ENCODE data around the gene ALDH3B2. TPM values are rescaled to one million over a fixed set of nuclear protein-coding genes. Genes with fewer than 3 reads are reported as not detected.
"Not testable (repeated sequence)": the region's sequence is repeated elsewhere in the genome, so short reads cannot be mapped to it uniquely, and the experiment has no call there.

ALDH3B2 gene
- not detected in 2 replicates for total RNA-seq

- no peak for DNase-seq (ENCODE audit: low read depth in 2 of 2)
Observed at GRCh38 chr11:67674442-67674871, at the start of gene ALDH3B2. Gene ALDH3B2 (minus strand): TSS chr11:67674623. CDS start chr11:67666935, 7,688 bp downstream.

GRCh38 chr11:67723036-67723435, 48.6 kb upstream of the ALDH3B2 start:
- DNase-seq (ENCODE audit: low read depth in 2 of 2) = not testable (repeated sequence)

GRCh38 chr11:67716226-67716625, 41.8 kb upstream of the ALDH3B2 start:
- not testable (repeated sequence) for DNase-seq (ENCODE audit: low read depth in 2 of 2)

- not testable (repeated sequence) for DNase-seq (ENCODE audit: low read depth in 2 of 2)
Observed at GRCh38 chr11:67715801-67716200, 41.4 kb upstream of the ALDH3B2 start.

- DNase-seq (ENCODE audit: low read depth in 2 of 2) = not testable (repeated sequence)
Observed at GRCh38 chr11:67713892-67714509, 39.6 kb upstream of the ALDH3B2 start.

GRCh38 chr11:67711676-67712075, 37.3 kb upstream of the ALDH3B2 start:
- DNase-seq (ENCODE audit: low read depth in 2 of 2) = not testable (repeated sequence)

- not testable (repeated sequence) for DNase-seq (ENCODE audit: low read depth in 2 of 2)
Observed at GRCh38 chr11:67711212-67711611, 36.8 kb upstream of the ALDH3B2 start.

GRCh38 chr11:67709806-67710205, 35.4 kb upstream of the ALDH3B2 start:
- not testable (repeated sequence) for DNase-seq (ENCODE audit: low read depth in 2 of 2)

- no peak for DNase-seq (ENCODE audit: low read depth in 2 of 2)
Observed at GRCh38 chr11:67705264-67705663, 30.8 kb upstream of the ALDH3B2 start.

GRCh38 chr11:67704524-67704923, 30.1 kb upstream of the ALDH3B2 start:
- DNase-seq (ENCODE audit: low read depth in 2 of 2) = no peak

- not testable (repeated sequence) for DNase-seq (ENCODE audit: low read depth in 2 of 2)
Observed at GRCh38 chr11:67703709-67704108, 29.3 kb upstream of the ALDH3B2 start.

- no peak for DNase-seq (ENCODE audit: low read depth in 2 of 2)
Observed at GRCh38 chr11:67700548-67701262, 26.3 kb upstream of the ALDH3B2 start.

GRCh38 chr11:67700141-67700540, 25.7 kb upstream of the ALDH3B2 start:
- no peak for DNase-seq (ENCODE audit: low read depth in 2 of 2)

- peak; percentile 39 to 40 for DNase-seq (ENCODE audit: low read depth in 2 of 2)
Observed at GRCh38 chr11:67699521-67699920, 25.1 kb upstream of the ALDH3B2 start.

- no peak for DNase-seq (ENCODE audit: low read depth in 2 of 2)
Observed at GRCh38 chr11:67698247-67698646, 23.8 kb upstream of the ALDH3B2 start.

GRCh38 chr11:67697846-67698245, 23.4 kb upstream of the ALDH3B2 start:
- DNase-seq (ENCODE audit: low read depth in 2 of 2) = no peak

- DNase-seq (ENCODE audit: low read depth in 2 of 2) = no peak
Observed at GRCh38 chr11:67696998-67697397, 22.6 kb upstream of the ALDH3B2 start.

- no peak for DNase-seq (ENCODE audit: low read depth in 2 of 2)
Observed at GRCh38 chr11:67695606-67696005, 21.2 kb upstream of the ALDH3B2 start.

- DNase-seq (ENCODE audit: low read depth in 2 of 2) = no peak
Observed at GRCh38 chr11:67694875-67695555, 20.6 kb upstream of the ALDH3B2 start.

- DNase-seq (ENCODE audit: low read depth in 2 of 2) = no peak
Observed at GRCh38 chr11:67691149-67691548, 16.7 kb upstream of the ALDH3B2 start.

- DNase-seq (ENCODE audit: low read depth in 2 of 2) = no peak
Observed at GRCh38 chr11:67689178-67689577, 14.8 kb upstream of the ALDH3B2 start.

- DNase-seq (ENCODE audit: low read depth in 2 of 2) = no peak
Observed at GRCh38 chr11:67687986-67688385, 13.6 kb upstream of the ALDH3B2 start.

Measured in dermis microvascular lymphatic vessel endothelial cell (primary cell).